Muscle of leg (tissue), 11 donors: ENCODE measurements around the gene DPYD. TPM values are rescaled to one million over a fixed set of nuclear protein-coding genes. Genes with fewer than 3 reads are reported as not detected.

Experiments
- DNase-seq: peaks from one replicate; pipeline ENCODE4 v3.0.0; 2013
- H3K27ac ChIP-seq: one replicate; pipeline ENCODE4 v1.5.1; 2013; ENCODE audit warnings: mild to moderate bottlenecking, low read length, control low read depth
- H3K27me3 ChIP-seq: one replicate; pipeline ENCODE4 v1.6.1; 2013; ENCODE audit warnings: low read length; ENCODE audit not compliant: control insufficient read depth, insufficient read depth
- H3K36me3 ChIP-seq: one replicate; pipeline ENCODE4 v1.6.1; 2013; ENCODE audit warnings: low read length; ENCODE audit not compliant: control insufficient read depth, insufficient read depth
- H3K4me1 ChIP-seq: one replicate; pipeline ENCODE4 v1.6.1; 2013; ENCODE audit warnings: low read length; ENCODE audit not compliant: control insufficient read depth, insufficient read depth
- H3K4me3 ChIP-seq: one replicate; pipeline ENCODE4 v1.5.1; 2013; ENCODE audit warnings: low read length, control low read depth
- H3K9me3 ChIP-seq: replicated peaks from 2 replicates; pipeline ENCODE4 v1.6.1; 2013; ENCODE audit warnings: low read depth, low read length; ENCODE audit not compliant: control insufficient read depth
- WGBS: methylation state at CpG from one replicate; pipeline ENCODE4 v1.1.5; 2013; ENCODE audit warnings: missing lambda C conversion rate; ENCODE audit not compliant: insufficient coverage; 5-methylcytosine and 5-hydroxymethylcytosine counted together
- polyA plus RNA-seq, 8 donors: library from polyadenylated mRNA; unstranded; fragments of 120-200 nt; gene quantifications; one replicate each; pipeline versions ENCODE4 v1.2.1 to v1.2.3, GENCODE V29; 2013; ENCODE audit warnings: inconsistent platforms in 1 of 8, low replicate concordance in 1 of 8; ENCODE audit not compliant: insufficient read length in 8 of 8, insufficient read depth in 1 of 8
- total RNA-seq: library from RNA; stranded (reverse); fragments of 120-200 nt; gene quantifications from one replicate; pipeline ENCODE4 v1.2.4, GENCODE V29; 2013

Gene DPYD
- total and polyA plus RNA-seq, 9 donors: 7.3 to 14.7 (median 9.8) TPM

DNA sequence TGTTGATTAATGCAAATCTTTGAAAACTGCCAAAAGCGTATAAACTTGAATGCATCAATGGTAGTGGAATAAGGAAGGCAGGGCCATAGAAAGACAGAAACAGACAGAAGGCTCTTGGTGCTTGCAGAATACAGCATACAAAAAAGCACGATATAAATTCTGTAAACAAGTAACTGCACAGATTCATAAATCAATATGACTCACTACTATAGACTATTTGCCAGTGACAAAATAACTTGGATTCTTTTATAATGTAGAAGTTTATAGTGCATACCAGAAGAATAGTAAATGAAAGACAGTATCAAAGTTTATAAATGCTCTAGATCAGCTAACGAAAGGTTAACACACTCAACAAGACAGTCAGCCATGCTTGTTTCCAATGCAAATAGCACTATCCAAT is 849.7 kb downstream of the DPYD start:
- H3K36me3 ChIP-seq: no peaks in the 10 kb centered on the region
- DNase-seq: no peak
- WGBS: no CpG with 5 or more reads among the region's 3 CpGs
- no peak overlapping the region for H3K4me3 ChIP-seq
- no peaks in the 10 kb centered on the region for H3K27me3 ChIP-seq
- no peaks in the 10 kb centered on the region for H3K9me3 ChIP-seq
- H3K27ac ChIP-seq: no peak overlapping the region
- no peaks in the 10 kb centered on the region for H3K4me1 ChIP-seq

DNA sequence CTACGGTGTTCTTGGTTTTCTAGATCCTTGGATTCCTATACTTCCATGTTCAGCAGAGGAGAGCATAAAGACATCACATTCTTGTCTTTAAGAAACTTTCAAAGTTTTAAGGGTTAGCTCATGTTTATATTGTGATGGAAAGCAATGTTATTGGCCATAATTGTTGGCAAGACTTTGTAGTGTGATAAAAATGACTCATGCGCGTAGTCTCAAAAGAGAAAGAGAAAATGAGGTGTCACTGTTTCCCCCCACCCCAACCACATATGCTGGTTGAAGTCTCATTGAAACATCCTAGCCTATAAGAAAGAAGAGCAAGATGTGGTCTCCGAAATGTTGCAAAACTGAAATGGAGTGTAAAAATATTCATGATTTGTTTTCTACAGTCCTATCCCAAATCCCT is 850.5 kb downstream of the DPYD start:
- no peaks in the 10 kb centered on the region for H3K27me3 ChIP-seq
- H3K4me1 ChIP-seq: no peaks in the 10 kb centered on the region
- no peak overlapping the region for H3K4me3 ChIP-seq
- H3K36me3 ChIP-seq: no peaks in the 10 kb centered on the region
- no peaks in the 10 kb centered on the region for H3K9me3 ChIP-seq
- DNase-seq: no peak
- H3K27ac ChIP-seq: no peak overlapping the region
- WGBS: no CpG with 5 or more reads among the region's 4 CpGs

DNA sequence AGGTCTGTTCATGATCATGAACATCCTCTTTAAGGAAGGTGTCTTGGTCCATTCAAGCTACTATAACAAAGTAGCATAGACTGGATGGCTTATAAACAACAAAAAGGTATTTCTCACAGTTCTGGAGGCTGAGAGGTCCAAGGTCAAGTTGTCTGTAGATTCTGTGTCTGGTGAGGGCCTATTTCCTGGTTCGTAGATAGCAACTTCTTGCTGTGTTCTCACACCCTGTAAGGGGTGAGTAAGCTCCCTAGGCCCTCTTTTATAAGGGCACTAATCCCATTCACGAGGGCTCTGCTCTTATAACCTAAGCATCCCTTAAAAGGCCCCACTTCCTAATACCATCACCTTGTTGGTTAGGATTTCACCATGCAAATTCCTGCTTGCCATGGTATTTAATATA is 851.5 kb downstream of the DPYD start:
- Histone ChIP-seq H3K4me3 (no peak overlapping the region), H3K4me1 (no peaks in the 10 kb centered on the region), H3K27ac (no peak overlapping the region), H3K36me3 (no peaks in the 10 kb centered on the region), H3K9me3 (no peaks in the 10 kb centered on the region), H3K27me3 (no peaks in the 10 kb centered on the region)
- WGBS: no CpG with 5 or more reads among the region's 2 CpGs
- no peak for DNase-seq

DNA sequence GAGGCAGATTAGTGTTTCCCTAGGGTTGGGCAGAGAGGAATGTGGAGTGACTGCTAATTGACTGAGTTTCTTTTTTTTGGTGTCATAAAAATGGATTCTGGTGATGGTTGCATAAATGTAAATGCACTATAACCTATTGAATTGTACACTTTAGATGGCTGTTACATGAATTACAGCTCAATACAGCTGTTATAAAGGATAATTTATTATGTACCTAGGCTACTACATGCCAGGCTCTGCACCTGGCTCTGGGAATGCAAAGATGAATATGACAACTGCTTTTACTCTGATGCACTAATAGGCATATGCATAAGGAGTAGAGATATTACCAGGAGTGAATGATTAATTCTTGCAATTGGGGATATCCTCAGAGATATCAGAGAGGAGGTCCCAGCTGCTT is 854.0 kb downstream of the DPYD start:
- H3K9me3 ChIP-seq: no peaks in the 10 kb centered on the region
- no peaks in the 10 kb centered on the region for H3K4me1 ChIP-seq
- no peaks in the 10 kb centered on the region for H3K27me3 ChIP-seq
- H3K4me3 ChIP-seq: no peak overlapping the region
- no peaks in the 10 kb centered on the region for H3K36me3 ChIP-seq
- no peak for DNase-seq
- H3K27ac ChIP-seq: no peak overlapping the region

DNA sequence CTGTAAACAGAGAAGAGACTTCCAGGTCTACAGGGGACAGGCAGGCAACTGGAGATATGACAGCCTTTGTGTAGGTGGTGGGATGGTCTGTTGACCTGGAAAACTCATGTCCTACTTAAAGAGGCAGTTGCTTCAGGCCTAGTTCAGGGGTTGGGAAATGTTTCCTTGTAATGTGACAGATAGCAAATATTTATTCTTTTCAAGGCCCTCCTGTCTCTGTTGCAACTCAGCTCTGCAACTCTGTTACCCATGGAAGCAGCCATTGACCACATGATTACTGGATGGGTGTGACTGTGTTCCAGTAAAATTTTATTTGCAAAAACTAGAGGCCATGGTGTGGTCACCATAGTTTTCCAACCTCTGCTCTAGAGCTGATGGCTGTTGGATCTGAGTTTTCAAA is 857.3 kb downstream of the DPYD start:
- Histone ChIP-seq H3K9me3 (peaks cover 5% of the 10 kb centered on the region), H3K4me3 (no peak overlapping the region), H3K27me3 (no peaks in the 10 kb centered on the region), H3K36me3 (no peaks in the 10 kb centered on the region), H3K27ac (no peak overlapping the region), H3K4me1 (no peaks in the 10 kb centered on the region)
- no peak for DNase-seq

DNA sequence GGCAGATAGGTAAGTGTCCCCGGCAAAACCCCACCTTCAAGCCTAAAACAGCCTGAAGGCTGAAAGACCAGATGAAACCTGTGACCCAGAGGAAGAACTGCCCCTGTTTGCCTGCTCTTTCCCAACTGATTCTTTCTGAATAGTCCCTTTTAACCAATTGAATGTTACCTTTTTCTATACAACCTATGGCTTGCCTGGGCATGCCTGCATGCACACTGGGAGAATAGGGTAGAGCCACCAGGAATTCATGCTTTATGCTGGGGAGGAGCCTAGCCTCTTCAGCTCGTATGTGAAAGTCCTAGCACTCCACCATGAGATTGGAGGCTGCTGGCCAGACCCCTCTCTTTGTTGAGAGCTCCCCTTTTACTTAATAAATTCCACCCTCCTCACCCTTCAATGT is 859.2 kb downstream of the DPYD start:
- Histone ChIP-seq H3K4me3 (no peak overlapping the region), H3K9me3 (peaks cover 12% of the 10 kb centered on the region)

DNA sequence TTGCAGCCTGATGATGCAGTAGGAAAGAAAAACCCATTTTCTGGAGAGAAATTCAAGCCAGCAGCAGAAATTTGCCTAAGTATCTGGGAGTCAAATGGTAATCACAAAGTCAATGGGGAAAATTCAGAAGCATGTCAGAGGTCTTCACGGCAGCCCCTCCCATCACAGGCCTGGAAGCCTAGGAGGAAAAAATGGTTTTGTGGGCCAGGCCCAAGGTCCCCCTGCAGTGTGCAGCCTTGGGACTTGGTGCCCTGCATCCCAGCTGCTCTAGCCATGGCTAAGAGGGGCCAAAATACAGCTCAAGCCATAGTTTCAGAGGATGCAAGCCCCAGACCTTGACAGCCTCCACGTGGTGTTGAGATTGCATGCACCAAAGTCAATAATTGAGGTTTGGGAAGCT is 864.4 kb downstream of the DPYD start:
- Histone ChIP-seq H3K27me3 (no peaks in the 10 kb centered on the region), H3K27ac (no peak overlapping the region), H3K36me3 (no peaks in the 10 kb centered on the region), H3K4me1 (no peaks in the 10 kb centered on the region), H3K4me3 (no peak overlapping the region), H3K9me3 (peaks cover 11% of the 10 kb centered on the region)
- WGBS: 94% methylated on average over 2 of the region's 2 CpGs
- no peak for DNase-seq

More for the DNA sequence above, 859.2 kb downstream of the DPYD start:
- no peaks in the 10 kb centered on the region for H3K4me1 ChIP-seq
- DNase-seq: no peak
- H3K36me3 ChIP-seq: no peaks in the 10 kb centered on the region
- no peak overlapping the region for H3K27ac ChIP-seq
- WGBS: 90% methylated on average over 1 of the region's 2 CpGs
- no peaks in the 10 kb centered on the region for H3K27me3 ChIP-seq

DNA sequence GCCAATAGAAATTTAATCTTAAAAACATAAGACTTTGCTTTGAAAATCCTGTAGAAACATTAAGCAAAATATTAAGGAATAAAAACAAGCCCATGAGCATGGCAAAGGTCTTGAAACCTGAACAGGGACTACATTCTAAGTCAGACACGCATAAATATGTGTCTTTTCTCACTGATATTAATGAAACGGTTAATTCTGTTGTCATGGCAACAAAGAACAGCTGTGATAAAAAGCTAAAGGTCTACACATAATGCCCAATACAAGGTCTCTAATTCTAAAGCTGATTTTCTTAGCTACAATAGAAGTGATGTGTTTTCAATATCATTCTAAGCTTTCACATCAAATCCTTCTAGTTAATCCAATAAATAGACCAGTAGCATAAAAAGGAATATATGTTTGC is 867.6 kb downstream of the DPYD start:
- no peaks in the 10 kb centered on the region for H3K27me3 ChIP-seq

DNA sequence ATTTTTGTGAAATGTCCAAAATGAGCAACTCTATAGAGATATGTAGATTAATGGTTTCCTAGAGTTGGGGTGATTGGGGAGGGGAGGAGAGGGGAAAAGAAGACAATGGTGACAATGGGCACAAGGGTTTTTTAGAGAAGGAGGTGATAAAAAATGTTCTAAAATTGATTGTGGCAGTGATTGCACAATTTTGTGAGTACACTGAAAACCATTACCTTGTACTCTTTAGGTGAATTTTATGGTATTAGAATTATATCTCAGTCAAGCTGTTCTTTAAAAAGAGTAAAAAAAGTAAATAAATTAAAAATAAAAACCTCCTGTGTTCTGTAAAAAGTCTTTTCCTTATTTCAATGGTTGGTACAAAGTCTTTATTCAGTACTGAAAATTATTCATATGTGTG is 869.0 kb downstream of the DPYD start:
- Histone ChIP-seq H3K27ac (no peak overlapping the region), H3K4me1 (no peaks in the 10 kb centered on the region), H3K4me3 (no peak overlapping the region), H3K9me3 (peaks cover 4% of the 10 kb centered on the region), H3K36me3 (no peaks in the 10 kb centered on the region), H3K27me3 (no peaks in the 10 kb centered on the region)
- no peak for DNase-seq

More for the DNA sequence above, 867.6 kb downstream of the DPYD start:
- Histone ChIP-seq H3K4me1 (no peaks in the 10 kb centered on the region), H3K4me3 (no peak overlapping the region), H3K36me3 (no peaks in the 10 kb centered on the region), H3K9me3 (peaks cover 10% of the 10 kb centered on the region), H3K27ac (no peak overlapping the region)
- WGBS: no CpG with 5 or more reads among the region's 2 CpGs
- DNase-seq: no peak

DNA sequence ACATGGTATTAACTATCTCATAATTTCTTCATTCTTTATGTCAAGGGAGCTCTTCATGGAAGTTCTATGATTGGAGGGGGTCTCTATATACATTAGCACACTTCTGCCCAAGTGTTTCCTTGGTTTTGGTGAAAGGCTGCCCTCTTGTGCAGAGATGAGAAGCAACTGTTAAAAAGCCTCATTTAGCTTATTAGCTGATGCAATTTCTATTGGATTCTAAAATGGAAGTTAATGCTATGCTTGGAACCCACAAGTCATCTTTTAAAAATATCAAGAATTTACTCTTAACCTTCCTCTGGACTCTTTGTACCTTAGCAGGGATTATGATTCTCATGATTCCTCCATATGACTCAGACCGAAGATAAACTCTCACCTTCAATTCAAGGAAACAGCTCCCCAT is 870.3 kb downstream of the DPYD start:
- no peak overlapping the region for H3K27ac ChIP-seq
- no CpG with 5 or more reads among the region's 1 CpG for WGBS
- H3K4me1 ChIP-seq: no peaks in the 10 kb centered on the region
- no peak overlapping the region for H3K4me3 ChIP-seq
- H3K9me3 ChIP-seq: no peaks in the 10 kb centered on the region
- peak; percentile 28 for DNase-seq
- no peaks in the 10 kb centered on the region for H3K27me3 ChIP-seq
- H3K36me3 ChIP-seq: no peaks in the 10 kb centered on the region

DNA sequence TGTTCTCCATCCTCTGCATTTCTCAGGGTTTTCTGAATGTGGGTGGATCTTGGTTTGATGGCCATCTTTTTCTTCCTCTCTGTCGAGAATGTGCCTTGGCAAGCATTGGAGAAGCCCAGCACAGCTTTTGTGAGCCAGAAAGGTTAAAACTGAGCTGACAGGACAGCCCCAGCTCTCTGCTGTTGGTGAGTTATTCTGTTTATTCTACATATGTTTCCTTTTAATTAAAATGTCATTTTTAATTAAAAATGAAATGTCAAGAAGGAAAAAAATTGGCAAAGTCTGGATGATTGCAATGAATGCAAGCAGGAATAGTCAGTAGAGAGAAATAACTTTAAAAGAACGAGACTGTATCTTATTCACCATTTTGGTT is 873.4 kb downstream of the DPYD start:
- H3K4me1 ChIP-seq: no peaks in the 10 kb centered on the region
- no peaks in the 10 kb centered on the region for H3K36me3 ChIP-seq
- peak overlapping the region; percentile 73 for H3K27ac ChIP-seq
- WGBS: no CpG with 5 or more reads among the region's 2 CpGs
- H3K9me3 ChIP-seq: peaks cover 8% of the 10 kb centered on the region
- H3K27me3 ChIP-seq: no peaks in the 10 kb centered on the region
- peak; percentile 78 for DNase-seq
- H3K4me3 ChIP-seq: peak overlapping the region; percentile 11
